ENCODE results near the gene HPGDS.
"Not testable (repeated sequence)": the region's sequence is repeated elsewhere in the genome, so short reads cannot be mapped to it uniquely, and the experiment has no call there.

Gene HPGDS

GRCh38 chr4:94341481-94342370, 910 bp downstream of the HPGDS start:
- Histone ChIP-seq H3K27ac (no peak overlapping the region), H3K4me1 (no peaks in the 10 kb centered on the region), H3K4me2 (ENCODE audit: low read length) (no peak overlapping the region), H3K79me2 (no peaks in the 10 kb centered on the region), H2AFZ (no peak overlapping the region), H3K27me3 (ENCODE audit: control insufficient read depth, insufficient read depth, low read length) (no peaks in the 10 kb centered on the region), H3K9ac (no peak overlapping the region), H3K36me3 (ENCODE audit: control insufficient read depth, insufficient read depth, low read length) (no peaks in the 10 kb centered on the region), H3K9me3 (ENCODE audit: control insufficient read depth, low read length) (no peaks in the 10 kb centered on the region), H3K4me3 (ENCODE audit: low read depth, low read length) (no peak overlapping the region)
- TF ChIP-seq, protein P1, sequence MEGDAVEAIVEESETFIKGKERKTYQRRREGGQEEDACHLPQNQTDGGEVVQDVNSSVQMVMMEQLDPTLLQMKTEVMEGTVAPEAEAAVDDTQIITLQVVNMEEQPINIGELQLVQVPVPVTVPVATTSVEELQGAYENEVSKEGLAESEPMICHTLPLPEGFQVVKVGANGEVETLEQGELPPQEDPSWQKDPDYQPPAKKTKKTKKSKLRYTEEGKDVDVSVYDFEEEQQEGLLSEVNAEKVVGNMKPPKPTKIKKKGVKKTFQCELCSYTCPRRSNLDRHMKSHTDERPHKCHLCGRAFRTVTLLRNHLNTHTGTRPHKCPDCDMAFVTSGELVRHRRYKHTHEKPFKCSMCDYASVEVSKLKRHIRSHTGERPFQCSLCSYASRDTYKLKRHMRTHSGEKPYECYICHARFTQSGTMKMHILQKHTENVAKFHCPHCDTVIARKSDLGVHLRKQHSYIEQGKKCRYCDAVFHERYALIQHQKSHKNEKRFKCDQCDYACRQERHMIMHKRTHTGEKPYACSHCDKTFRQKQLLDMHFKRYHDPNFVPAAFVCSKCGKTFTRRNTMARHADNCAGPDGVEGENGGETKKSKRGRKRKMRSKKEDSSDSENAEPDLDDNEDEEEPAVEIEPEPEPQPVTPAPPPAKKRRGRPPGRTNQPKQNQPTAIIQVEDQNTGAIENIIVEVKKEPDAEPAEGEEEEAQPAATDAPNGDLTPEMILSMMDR (IDR thresholded peaks at IDR 0.05), result no peak

DNA sequence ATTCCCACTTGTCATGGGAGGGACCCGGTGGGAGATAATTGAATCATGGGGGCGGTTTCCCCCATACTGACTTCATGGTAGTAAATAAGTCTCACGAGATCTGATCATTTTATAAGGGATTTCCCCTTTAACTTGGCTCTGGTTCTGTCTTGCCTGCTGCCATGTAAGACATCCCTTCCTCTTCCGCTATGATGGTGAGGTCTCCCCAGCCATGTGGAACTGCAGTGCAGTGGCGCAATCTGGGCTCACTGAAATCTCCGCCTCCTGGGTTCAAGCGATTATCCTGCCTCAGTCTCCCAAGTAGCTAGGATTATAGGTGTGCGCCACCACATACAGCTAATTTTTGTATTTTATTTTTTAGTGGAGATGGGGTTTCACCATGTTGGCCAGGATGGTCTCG, 2.9 kb downstream of the HPGDS start:
- Histone ChIP-seq H2AFZ (no peak overlapping the region), H3K4me3 (ENCODE audit: low read depth, low read length) (no peak overlapping the region), H3K27me3 (ENCODE audit: control insufficient read depth, insufficient read depth, low read length) (no peaks in the 10 kb centered on the region), H3K27ac (no peak overlapping the region), H3K4me1 (no peaks in the 10 kb centered on the region), H3K9ac (no peak overlapping the region), H3K36me3 (ENCODE audit: control insufficient read depth, insufficient read depth, low read length) (no peaks in the 10 kb centered on the region), H3K9me3 (ENCODE audit: control insufficient read depth, low read length) (no peaks in the 10 kb centered on the region), H3K4me2 (ENCODE audit: low read length) (no peak overlapping the region), H3K79me2 (no peaks in the 10 kb centered on the region)
- TF ChIP-seq, protein P1 (IDR thresholded peaks at IDR 0.05), result no peak

DNA sequence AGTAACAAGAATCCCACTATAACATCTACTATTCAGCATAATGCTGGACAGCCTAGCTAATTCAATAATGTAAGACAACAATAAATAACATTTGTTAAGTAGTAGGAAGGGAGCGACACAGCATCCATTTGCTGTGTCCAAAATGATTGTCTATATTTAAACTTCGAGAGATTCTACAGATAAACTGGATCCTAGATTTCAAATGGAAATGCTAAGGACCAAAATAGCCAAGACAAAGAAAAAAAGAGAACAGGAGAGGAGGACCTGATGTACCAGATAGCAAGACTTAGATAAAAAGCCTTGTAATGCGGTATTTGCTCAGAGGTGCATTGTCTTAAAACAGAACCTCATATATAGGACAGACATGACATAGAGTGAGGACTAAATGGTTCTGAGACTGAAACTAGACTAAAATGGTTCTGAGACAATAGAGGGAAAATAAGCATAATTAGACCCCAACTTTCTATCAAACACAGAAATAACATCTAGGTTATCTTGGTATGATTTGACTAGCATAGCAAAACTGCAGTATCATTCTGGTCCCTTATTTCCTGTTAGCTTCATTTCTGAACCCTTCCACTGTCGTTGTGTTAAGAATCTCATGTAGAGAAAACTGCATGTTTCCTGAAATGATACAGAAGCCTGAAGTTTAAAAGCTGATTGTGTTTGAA, 3.8 kb downstream of the HPGDS start:
- no peak overlapping the region for H3K9ac ChIP-seq
- H3K9me3 ChIP-seq (ENCODE audit: control insufficient read depth, low read length), result no peaks in the 10 kb centered on the region
- no peaks in the 10 kb centered on the region for H3K79me2 ChIP-seq
- no peaks in the 10 kb centered on the region for H3K27me3 ChIP-seq (ENCODE audit: control insufficient read depth, insufficient read depth, low read length)
- TF ChIP-seq, protein P1 (IDR thresholded peaks at IDR 0.05), result no peak
- H3K4me1 ChIP-seq, result no peaks in the 10 kb centered on the region
- H3K4me2 ChIP-seq (ENCODE audit: low read length), result peak overlapping the region; percentile 26
- H3K36me3 ChIP-seq (ENCODE audit: control insufficient read depth, insufficient read depth, low read length), result no peaks in the 10 kb centered on the region
- H3K27ac ChIP-seq, result no peak overlapping the region
- H3K4me3 ChIP-seq (ENCODE audit: low read depth, low read length), result no peak overlapping the region
- H2AFZ ChIP-seq, result no peak overlapping the region

- not testable (repeated sequence) for H3K4me3 ChIP-seq (ENCODE audit: low read depth, low read length); H3K9me3 ChIP-seq (ENCODE audit: control insufficient read depth, low read length); H3K27me3 ChIP-seq (ENCODE audit: control insufficient read depth, insufficient read depth, low read length); H3K36me3 ChIP-seq (ENCODE audit: control insufficient read depth, insufficient read depth, low read length); H3K79me2 ChIP-seq; H2AFZ ChIP-seq; H3K9ac ChIP-seq; H3K4me2 ChIP-seq (ENCODE audit: low read length); H3K27ac ChIP-seq; H3K4me1 ChIP-seq
Observed at GRCh38 chr4:94336791-94337190, 5.8 kb downstream of the HPGDS start.

- no peaks in the 10 kb centered on the region for H3K79me2 ChIP-seq
- H3K4me2 ChIP-seq (ENCODE audit: low read length), result no peak overlapping the region
- no peak overlapping the region for H2AFZ ChIP-seq
- H3K36me3 ChIP-seq (ENCODE audit: control insufficient read depth, insufficient read depth, low read length), result no peaks in the 10 kb centered on the region
- TF ChIP-seq, protein P1 (IDR thresholded peaks at IDR 0.05), result no peak
- no peaks in the 10 kb centered on the region for H3K4me1 ChIP-seq
- H3K9me3 ChIP-seq (ENCODE audit: control insufficient read depth, low read length), result no peaks in the 10 kb centered on the region
- H3K27ac ChIP-seq, result no peak overlapping the region
- H3K27me3 ChIP-seq (ENCODE audit: control insufficient read depth, insufficient read depth, low read length), result no peaks in the 10 kb centered on the region
- H3K9ac ChIP-seq, result no peak overlapping the region
- no peak overlapping the region for H3K4me3 ChIP-seq (ENCODE audit: low read depth, low read length)
Observed at GRCh38 chr4:94336303-94336702, 6.3 kb downstream of the HPGDS start.

Measured in parathyroid adenoma (tissue), 2 donors.